ENCODE results near the gene ALDOB. TPM values are rescaled to one million over a fixed set of nuclear protein-coding genes. Genes with fewer than 3 reads are reported as not detected.
A peak's percentile ranks its signal among the peaks of the same experiment; 100 is the strongest.

Gene ALDOB
- total and polyA plus RNA-seq, 2 donors from 2014 or later: 11.0 to 4,265 TPM

GRCh38 chr9:101443364-101443771 lies 7.8 kb upstream of the ALDOB start:
- FAIRE-seq: no peak
- intact Hi-C loops (cut with DNase I): no loop called here
- Histone ChIP-seq H3K36me3 (ENCODE audit: control insufficient read depth in 2 of 3, insufficient read depth in 3 of 3, low read length in 3 of 3) (no peaks in the 10 kb centered on the region), H3K9ac (ENCODE audit: low read length in 3 of 3) (no peak overlapping the region), H3K4me1 (ENCODE audit: control insufficient read depth in 2 of 3, insufficient read depth in 2 of 3, low read depth in 1 of 3, low read length in 3 of 3) (peaks cover 0 to 7% (median 0%) of the 10 kb centered on the region in 3 donors), H3K27ac (ENCODE audit: low read depth in 2 of 2, low read length in 2 of 2) (peak overlapping the region; percentile 68 to 88), H3K4me3 (ENCODE audit: low read length in 3 of 3) (peak overlapping the region in 1 of 3 donors; percentile 64), H3K27me3 (ENCODE audit: control insufficient read depth, insufficient read depth, low read length) (no peaks in the 10 kb centered on the region), H3K9me3 (ENCODE audit: control insufficient read depth in 2 of 3, insufficient read depth in 1 of 3, low read length in 3 of 3) (no peaks in the 10 kb centered on the region)
- no peak for TF ChIP-seq CTCF (IDR thresholded peaks at IDR 0.05; ENCODE audit: borderline replicate concordance, extremely low read depth, insufficient read depth)
- DNase-seq: peak in 1 of 5 donors; percentile 46

GRCh38 chr9:101442736-101443135 lies 7.2 kb upstream of the ALDOB start:
- Histone ChIP-seq H3K9ac (ENCODE audit: low read length in 3 of 3) (no peak overlapping the region), H3K27me3 (ENCODE audit: control insufficient read depth, insufficient read depth, low read length) (no peaks in the 10 kb centered on the region), H3K4me3 (ENCODE audit: low read length in 3 of 3) (peak overlapping the region in 1 of 3 donors; percentile 64), H3K36me3 (ENCODE audit: control insufficient read depth in 2 of 3, insufficient read depth in 3 of 3, low read length in 3 of 3) (no peaks in the 10 kb centered on the region), H3K27ac (ENCODE audit: low read depth in 2 of 2, low read length in 2 of 2) (peak overlapping the region; percentile 68 to 88), H3K4me1 (ENCODE audit: control insufficient read depth in 2 of 3, insufficient read depth in 2 of 3, low read depth in 1 of 3, low read length in 3 of 3) (peaks cover 0 to 7% (median 0%) of the 10 kb centered on the region in 3 donors), H3K9me3 (ENCODE audit: control insufficient read depth in 2 of 3, insufficient read depth in 1 of 3, low read length in 3 of 3) (no peaks in the 10 kb centered on the region)
- no peak for FAIRE-seq
- DNase-seq: no peak
- TF ChIP-seq CTCF (IDR thresholded peaks at IDR 0.05; ENCODE audit: borderline replicate concordance, extremely low read depth, insufficient read depth): no peak
- intact Hi-C loops (cut with DNase I): no loop called here

GRCh38 chr9:101442318-101442717 lies 6.7 kb upstream of the ALDOB start:
- Histone ChIP-seq H3K4me3 (ENCODE audit: low read length in 3 of 3) (peak overlapping the region in 2 of 3 donors; percentile 53 to 64), H3K9ac (ENCODE audit: low read length in 3 of 3) (peak overlapping the region in 1 of 3 donors; percentile 68), H3K27ac (ENCODE audit: low read depth in 2 of 2, low read length in 2 of 2) (peak overlapping the region; percentile 62 to 88), H3K4me1 (ENCODE audit: control insufficient read depth in 2 of 3, insufficient read depth in 2 of 3, low read depth in 1 of 3, low read length in 3 of 3) (peaks cover 0 to 10% (median 0%) of the 10 kb centered on the region in 3 donors), H3K36me3 (ENCODE audit: control insufficient read depth in 2 of 3, insufficient read depth in 3 of 3, low read length in 3 of 3) (no peaks in the 10 kb centered on the region), H3K27me3 (ENCODE audit: control insufficient read depth, insufficient read depth, low read length) (no peaks in the 10 kb centered on the region), H3K9me3 (ENCODE audit: control insufficient read depth in 2 of 3, insufficient read depth in 1 of 3, low read length in 3 of 3) (no peaks in the 10 kb centered on the region)
- no peak for DNase-seq
- no peak for TF ChIP-seq CTCF (IDR thresholded peaks at IDR 0.05; ENCODE audit: borderline replicate concordance, extremely low read depth, insufficient read depth)
- intact Hi-C loops (cut with DNase I): no loop called here
- no peak for FAIRE-seq

Data from kidney (tissue), 14 donors.